IMR-90 (cell line): Measurements from ENCODE around the gene REPS1. TPM values are rescaled to one million over a fixed set of nuclear protein-coding genes. Genes with fewer than 3 reads are reported as not detected.
A peak's percentile ranks its signal among the peaks of the same experiment; 100 is the strongest.

Experiments used
- ATAC-seq: fragments of 200-7000 bp; cut with Tn5 transposase; 2 replicates; pipeline ENCODE4 v1.9.1; 2020; ENCODE audit warnings: low read depth, mild to moderate bottlenecking, moderate library complexity
- BruUV-seq: library from RNA; stranded (reverse); fragments of 400-500 nt; replicated peaks from 2 replicates; lab custom pipeline; 2021; lab: Mats Ljungman, UMichigan
- CTCF ChIA-PET: fragments of 300-600 bp; formaldehyde crosslinking; extraction: SDS; loops from one replicate; lab custom pipeline; 2021; ENCODE audit warnings: antibody characterized with exemption; lab: Yijun Ruan, JAX
- POLR2A ChIA-PET: fragments of 300-600 bp; sonication (Branson Sonifier 250); formaldehyde crosslinking; loops from one replicate; lab custom pipeline; 2022; ENCODE audit warnings: antibody characterized with exemption; ENCODE audit not compliant: unreplicated experiment; lab: Charles Lee
- DNase-seq: peaks from one replicate; pipeline ENCODE4 v3.0.0; 2013
- H2AFZ ChIP-seq: replicated peaks from 2 replicates; pipeline ENCODE3; 2013; ENCODE audit warnings: low read length, mild to moderate bottlenecking; ENCODE audit not compliant: poor library complexity
- H2AK5ac ChIP-seq: 2 replicates; pipeline ENCODE4 v1.6.1; 2013; ENCODE audit warnings: low read depth, low read length, inconsistent platforms
- H2AK9ac ChIP-seq: replicated peaks from 2 replicates; pipeline ENCODE3; 2013; ENCODE audit warnings: mild to moderate bottlenecking, low read depth, low read length, moderate library complexity; ENCODE audit not compliant: poor library complexity
- H2BK120ac ChIP-seq: 2 replicates; pipeline ENCODE4 v1.6.1; 2013; ENCODE audit warnings: low read depth, low read length, inconsistent platforms
- H2BK15ac ChIP-seq: 3 replicates; pipeline ENCODE4 v1.6.1; 2013; ENCODE audit warnings: low read depth, low read length, inconsistent platforms
- H2BK20ac ChIP-seq: 2 replicates; pipeline ENCODE4 v1.6.1; 2013; ENCODE audit warnings: low read depth, mild to moderate bottlenecking, inconsistent platforms, low read length, moderate library complexity
- H2BK5ac ChIP-seq: 2 replicates; pipeline ENCODE4 v1.6.1; 2013; ENCODE audit warnings: mild to moderate bottlenecking, low read depth, low read length, inconsistent platforms; ENCODE audit not compliant: poor library complexity, severe bottlenecking
- H3K14ac ChIP-seq: replicated peaks from 2 replicates; pipeline ENCODE4 v1.6.1; 2013; ENCODE audit warnings: low read depth, low read length, inconsistent platforms
- H3K18ac ChIP-seq: 2 replicates; pipeline ENCODE4 v1.6.1; 2013; ENCODE audit warnings: low read depth, low read length, control low read depth
- H3K23ac ChIP-seq: 2 replicates; pipeline ENCODE4 v1.6.1; 2013; ENCODE audit warnings: low read depth, low read length, inconsistent platforms
- H3K27ac ChIP-seq: 2 replicates; pipeline ENCODE4 v1.5.1; 2013; ENCODE audit warnings: mild to moderate bottlenecking, control low read depth, low read length; ENCODE audit not compliant: insufficient read depth
- H3K27me3 ChIP-seq: 2 replicates; pipeline ENCODE4 v1.6.1; 2013; ENCODE audit warnings: low read length; ENCODE audit not compliant: control insufficient read depth, insufficient read depth
- H3K36me3 ChIP-seq: 2 replicates; pipeline ENCODE4 v1.6.1; 2013; ENCODE audit warnings: low read length, mixed read lengths; ENCODE audit not compliant: control insufficient read depth, insufficient read depth
- H3K4ac ChIP-seq: 2 replicates; pipeline ENCODE4 v1.6.1; 2013; ENCODE audit warnings: low read depth, low read length, inconsistent platforms
- H3K4me1 ChIP-seq: 2 replicates; pipeline ENCODE4 v1.6.1; 2013; ENCODE audit warnings: low read length, mixed read lengths; ENCODE audit not compliant: control insufficient read depth, insufficient read depth
- H3K4me2 ChIP-seq: 2 replicates; pipeline ENCODE4 v1.6.1; 2013; ENCODE audit warnings: low read depth, mild to moderate bottlenecking, control low read depth, low read length, moderate library complexity
- H3K4me3 ChIP-seq: 2 replicates; pipeline ENCODE4 v1.5.1; 2013; ENCODE audit warnings: low read depth, mild to moderate bottlenecking, control low read depth, low read length, moderate library complexity; ENCODE audit not compliant: insufficient read depth
- H3K56ac ChIP-seq: 2 replicates; pipeline ENCODE4 v1.6.1; 2013; ENCODE audit warnings: low read length, inconsistent platforms; ENCODE audit not compliant: insufficient read depth; ENCODE audit errors: extremely low read depth
- H3K79me1 ChIP-seq, 2 experiments: 2 replicates each; pipeline ENCODE4 v1.6.1; 2013; ENCODE audit warnings: low read length in 2 of 2, inconsistent platforms in 1 of 2, low read depth in 1 of 2
- H3K9ac ChIP-seq: 2 replicates; pipeline ENCODE4 v1.6.1; 2013; ENCODE audit warnings: low read depth, low read length, control low read depth
- H3K9me1 ChIP-seq: 2 replicates; pipeline ENCODE4 v1.6.1; 2013; ENCODE audit warnings: low read length, inconsistent platforms; ENCODE audit not compliant: insufficient read depth
- H3K9me3 ChIP-seq: 2 replicates; pipeline ENCODE4 v1.6.1; 2013; ENCODE audit warnings: low read length; ENCODE audit not compliant: control insufficient read depth, insufficient read depth
- H4K20me1 ChIP-seq: 2 replicates; pipeline ENCODE4 v1.6.1; 2013; ENCODE audit warnings: low read length, inconsistent platforms; ENCODE audit not compliant: insufficient read depth
- H4K5ac ChIP-seq: 2 replicates; pipeline ENCODE4 v1.6.1; 2013; ENCODE audit warnings: mild to moderate bottlenecking, low read depth, low read length, control low read depth
- H4K8ac ChIP-seq, 2 experiments: 2 replicates each; pipeline ENCODE4 v1.6.1; 2013; ENCODE audit warnings: low read depth in 2 of 2, low read length in 2 of 2, control low read depth in 1 of 2, inconsistent platforms in 1 of 2
- H4K91ac ChIP-seq: 2 replicates; pipeline ENCODE4 v1.6.1; 2013; ENCODE audit warnings: low read depth, low read length, inconsistent platforms; ENCODE audit not compliant: insufficient read depth
- BHLHE40 ChIP-seq: fragments of 150-350 bp; IDR thresholded peaks from 2 replicates; pipeline ENCODE4 v1.6.1; 2016; ENCODE audit warnings: mild to moderate bottlenecking, low read depth, low read length
- CEBPB ChIP-seq: IDR thresholded peaks from 2 replicates; pipeline ENCODE4 v1.6.1; 2012; ENCODE audit warnings: low read depth, low read length, improper control_type of control experiment
- CHD1 ChIP-seq: IDR thresholded peaks from 2 replicates; pipeline ENCODE4 v1.6.1; 2012; ENCODE audit warnings: low read depth, low read length, improper control_type of control experiment
- FOS ChIP-seq: fragments of 150-350 bp; IDR thresholded peaks from 2 replicates; pipeline ENCODE4 v1.6.1; 2016; ENCODE audit warnings: low read depth, low read length
- MAFK ChIP-seq: IDR thresholded peaks from 2 replicates; pipeline ENCODE4 v1.6.1; 2012; ENCODE audit warnings: low read depth, low read length, improper control_type of control experiment
- WGBS, 2 experiments: methylation state at CpG; one replicate each; pipeline versions ENCODE4 v1.1.5 to v1.1.7; 2013; ENCODE audit warnings: missing lambda C conversion rate in 2 of 2; ENCODE audit not compliant: insufficient read length in 1 of 2; ENCODE audit errors: extremely low coverage in 2 of 2; 5-methylcytosine and 5-hydroxymethylcytosine counted together
- dilution Hi-C: fragments of 300-500 bp; cut with HindIII; formaldehyde crosslinking; loops from one replicate; pipeline ENCODE4 v1.14.3; 2018; ENCODE audit warnings: low sequenced_read_pairs; ENCODE audit not compliant: unreplicated experiment
- in situ Hi-C: fragments of 300-500 bp; cut with MboI; formaldehyde crosslinking; loops from 3 replicates; pipeline ENCODE4 v1.14.3; 2019; ENCODE audit warnings: low sequenced_read_pairs, inconsistent platforms, mixed read lengths
- intact Hi-C: fragments of 100-400 bp; cut with micrococcal nuclease; formaldehyde crosslinking; loops from 2 replicates; pipeline ENCODE4 v1.10.0; 2022
- polyA plus RNA-seq, 3 experiments: library from polyadenylated mRNA; depleted of rRNA; stranded (reverse); fragments of >200 nt; gene quantifications; 2 replicates each; pipeline ENCODE4 v1.2.3, GENCODE V29; 2012; ENCODE audit warnings: low replicate concordance in 1 of 3
- total RNA-seq: library from RNA; depleted of rRNA; stranded (reverse); fragments of >200 nt; gene quantifications from 2 replicates; pipeline ENCODE4 v1.2.3, GENCODE V29; 2012; rRNA removed
- TF ChIP-seq, protein P1 (sequence below): fragments of 150-350 bp; IDR thresholded peaks from 2 replicates; pipeline ENCODE4 v1.6.1; 2017; ENCODE audit warnings: mild to moderate bottlenecking, antibody characterized with exemption, low read length, low read depth

The REPS1 gene
- total and polyA plus RNA-seq, 2 of the 4 experiments (the other 2 are of a cell fraction) = 21.9 to 24.2 TPM

DNA sequence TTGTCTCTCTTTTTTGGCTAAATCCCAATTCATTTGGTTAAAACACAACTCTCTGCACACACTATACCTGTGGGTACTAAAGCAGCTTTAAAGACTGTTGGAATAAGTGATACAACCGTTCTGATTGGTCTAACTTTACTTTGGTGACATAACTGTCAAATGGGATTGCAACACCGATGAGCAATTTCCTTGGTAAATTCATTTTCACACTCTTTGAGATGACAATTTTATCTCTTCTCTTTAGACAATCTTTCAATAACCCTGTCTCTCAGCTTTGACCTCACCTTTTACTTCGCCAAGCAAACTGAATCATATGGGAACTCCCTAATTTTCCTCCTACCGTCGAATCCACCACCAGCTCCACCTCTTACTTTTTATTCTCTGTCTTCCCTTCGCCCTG lies 131.4 kb downstream of the REPS1 start:
- intact Hi-C loops (no loop called here), dilution Hi-C loops (no loop called here), in situ Hi-C loops (no loop called here)
- Histone ChIP-seq H4K8ac (no peak overlapping the region), H3K9ac (no peak overlapping the region), H3K4me2 (no peak overlapping the region), H3K56ac (no peak overlapping the region), H3K18ac (no peak overlapping the region), H3K4ac (no peak overlapping the region), H3K27me3 (peaks cover 1% of the 10 kb centered on the region), H3K4me1 (no peaks in the 10 kb centered on the region), H3K4me3 (no peak overlapping the region), H4K20me1 (no peaks in the 10 kb centered on the region), H2AK5ac (no peak overlapping the region), H3K79me1 (no peaks in the 10 kb centered on the region), H3K36me3 (no peaks in the 10 kb centered on the region), H2BK15ac (no peak overlapping the region), H4K91ac (no peak overlapping the region), H4K5ac (no peak overlapping the region), H2AFZ (no peak overlapping the region), H2BK5ac (no peak overlapping the region), H2BK20ac (no peak overlapping the region), H3K9me1 (no peaks in the 10 kb centered on the region), H3K14ac (no peak overlapping the region), H3K27ac (no peak overlapping the region), H3K23ac (no peak overlapping the region), H3K9me3 (no peaks in the 10 kb centered on the region), H2BK120ac (no peak overlapping the region), H2AK9ac (no peak overlapping the region)
- DNase-seq = no peak
- 80% methylated on average over 1 of the region's 6 CpGs; no CpG with 5 or more reads in 1 of the 2 experiments for WGBS, 2 experiments
- no peak for ATAC-seq
- TF ChIP-seq MAFK (no peak), CHD1 (no peak), CEBPB (peak; percentile 23; the same call in 1 of the 2 replicates), BHLHE40 (no peak), FOS (no peak)
- TF ChIP-seq, protein P1, sequence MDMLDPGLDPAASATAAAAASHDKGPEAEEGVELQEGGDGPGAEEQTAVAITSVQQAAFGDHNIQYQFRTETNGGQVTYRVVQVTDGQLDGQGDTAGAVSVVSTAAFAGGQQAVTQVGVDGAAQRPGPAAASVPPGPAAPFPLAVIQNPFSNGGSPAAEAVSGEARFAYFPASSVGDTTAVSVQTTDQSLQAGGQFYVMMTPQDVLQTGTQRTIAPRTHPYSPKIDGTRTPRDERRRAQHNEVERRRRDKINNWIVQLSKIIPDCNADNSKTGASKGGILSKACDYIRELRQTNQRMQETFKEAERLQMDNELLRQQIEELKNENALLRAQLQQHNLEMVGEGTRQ = no peak
- BruUV-seq = no TSS peak
- ChIA-PET POLR2A (no interaction called here), CTCF (no interaction called here)

Other genes starting within 250 kb of the REPS1 start
- 6.8 and 8.9 TPM in 2 replicates for gene CCDC28A, start 214.5 kb downstream of the REPS1 start, total RNA-seq
- 6.4 and 8.0 TPM in 2 replicates for gene CCDC28A, start 214.5 kb downstream of the REPS1 start, polyA plus RNA-seq (2012; rRNA removed)
- not detected in 2 replicates for gene ECT2L, start 192.2 kb downstream of the REPS1 start, total RNA-seq
- not detected in 2 replicates for gene ECT2L, start 192.2 kb downstream of the REPS1 start, polyA plus RNA-seq (2012; rRNA removed)
- 16.0 and 42.8 TPM in 2 replicates for gene ABRACL, start 40.5 kb upstream of the REPS1 start, total RNA-seq
- 27.5 and 27.9 TPM in 2 replicates for gene ABRACL, start 40.5 kb upstream of the REPS1 start, polyA plus RNA-seq (2012; rRNA removed)
- gene HECA, start 146.8 kb upstream of the REPS1 start, total RNA-seq = 4.3 and 7.2 TPM in 2 replicates
- gene HECA, start 146.8 kb upstream of the REPS1 start, polyA plus RNA-seq (2012; rRNA removed) = 2.5 and 3.1 TPM in 2 replicates